ENCODE data around the gene AP3B2.

DNA sequence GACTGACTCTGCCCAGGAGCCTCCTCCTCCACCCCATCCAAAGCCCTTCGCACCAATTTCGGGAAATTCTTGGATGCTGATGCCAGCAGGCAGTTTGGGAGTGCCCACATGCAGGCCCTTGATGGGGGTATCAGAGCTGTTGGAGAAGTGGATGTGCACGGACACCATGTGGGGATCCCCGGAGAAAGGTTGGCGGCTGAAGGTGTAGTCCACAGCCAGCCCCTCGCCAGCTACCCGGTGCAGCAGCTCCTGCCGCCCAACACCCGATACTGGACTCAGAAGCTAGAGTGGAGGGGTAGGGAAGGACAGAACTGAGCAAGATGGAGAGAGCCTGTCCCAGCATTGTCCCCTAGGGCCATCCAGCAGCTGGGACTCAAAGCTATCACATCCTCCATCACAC, 47.0 kb downstream of the AP3B2 start:
- no peak for TF ChIP-seq CTCF (IDR thresholded peaks at IDR 0.05)
- no peak for TF ChIP-seq POLR2A (IDR thresholded peaks at IDR 0.05)
